ENCODE results near the gene RPL39L.

The RPL39L gene

DNA sequence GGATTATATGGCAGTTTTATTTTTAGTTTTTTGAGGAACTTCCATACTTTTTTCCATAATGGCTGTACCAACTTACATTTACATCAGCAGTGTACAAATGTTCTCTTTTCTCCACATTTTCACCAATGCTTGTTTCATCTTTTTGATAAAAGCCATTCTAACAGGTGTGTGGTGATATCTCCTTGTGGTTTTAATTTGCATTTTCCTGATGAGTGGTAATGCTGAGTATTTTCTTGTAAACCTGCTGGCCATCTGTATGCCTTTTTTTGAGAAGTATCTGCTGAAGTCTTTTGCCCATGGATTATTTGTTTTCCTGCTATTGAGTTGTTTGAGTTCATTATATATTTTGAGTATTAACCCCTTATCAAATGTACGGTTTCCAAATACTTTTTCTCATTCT lies 50.6 kb downstream of the RPL39L start:
- DNase-seq: no peak

GRCh38 chr3:187086831-187087230 lies 52.5 kb downstream of the RPL39L start:
- no peak for DNase-seq

GRCh38 chr3:187085933-187086332 lies 53.4 kb downstream of the RPL39L start:
- no peak for DNase-seq

DNA sequence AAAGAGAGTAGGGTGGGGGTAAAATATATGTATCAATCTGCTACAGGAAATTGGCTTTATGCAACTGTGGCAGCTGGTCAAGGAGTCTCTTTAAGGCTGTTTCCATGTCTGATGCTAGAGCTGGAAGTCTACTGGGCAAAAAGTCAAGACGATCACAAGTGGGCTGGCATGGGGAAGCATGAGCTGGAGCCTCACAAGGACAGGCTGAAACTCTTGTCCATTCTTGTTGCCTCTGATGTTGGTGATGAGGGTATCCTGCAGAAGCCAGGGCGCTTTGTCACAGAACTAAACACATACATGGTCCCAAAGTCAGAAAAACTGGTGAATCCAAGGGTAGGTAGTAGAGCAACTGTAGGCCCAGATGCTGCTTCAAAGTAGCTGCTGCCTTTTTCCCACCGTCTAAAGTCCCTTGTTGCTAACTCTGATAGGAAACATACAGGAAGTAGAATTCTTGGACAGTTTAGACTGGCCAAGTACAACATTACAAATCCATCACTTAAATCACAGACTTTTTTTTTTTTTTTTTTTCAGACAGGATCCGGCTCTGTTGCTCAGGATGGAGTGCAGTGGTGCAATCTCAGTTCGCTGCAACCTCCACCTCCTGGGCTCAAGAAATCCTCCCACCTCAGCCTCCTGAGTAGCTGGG lies 54.2 kb downstream of the RPL39L start:
- DNase-seq: no peak

- DNase-seq: no peak
Measured at GRCh38 chr3:187084580-187084979, 54.7 kb downstream of the RPL39L start.

DNA sequence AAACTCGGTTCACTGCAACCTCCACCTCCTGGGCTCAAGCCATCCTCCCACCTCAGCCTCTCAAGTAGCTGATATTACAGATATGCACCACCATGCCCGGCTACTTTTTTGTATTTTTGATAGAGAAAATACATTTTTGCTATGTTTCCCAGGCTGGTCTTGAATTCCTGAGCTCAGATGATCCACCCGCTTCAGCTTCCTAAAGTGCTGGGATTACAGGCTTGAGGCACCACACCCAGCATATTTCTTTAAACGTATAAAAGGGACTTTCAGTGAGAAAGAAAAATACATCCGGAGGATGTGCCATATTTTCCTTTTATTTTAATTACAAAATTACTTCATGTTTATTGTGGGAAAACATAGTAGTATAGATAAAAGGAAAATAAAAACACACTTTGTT lies 55.2 kb downstream of the RPL39L start:
- no peak for DNase-seq

DNA sequence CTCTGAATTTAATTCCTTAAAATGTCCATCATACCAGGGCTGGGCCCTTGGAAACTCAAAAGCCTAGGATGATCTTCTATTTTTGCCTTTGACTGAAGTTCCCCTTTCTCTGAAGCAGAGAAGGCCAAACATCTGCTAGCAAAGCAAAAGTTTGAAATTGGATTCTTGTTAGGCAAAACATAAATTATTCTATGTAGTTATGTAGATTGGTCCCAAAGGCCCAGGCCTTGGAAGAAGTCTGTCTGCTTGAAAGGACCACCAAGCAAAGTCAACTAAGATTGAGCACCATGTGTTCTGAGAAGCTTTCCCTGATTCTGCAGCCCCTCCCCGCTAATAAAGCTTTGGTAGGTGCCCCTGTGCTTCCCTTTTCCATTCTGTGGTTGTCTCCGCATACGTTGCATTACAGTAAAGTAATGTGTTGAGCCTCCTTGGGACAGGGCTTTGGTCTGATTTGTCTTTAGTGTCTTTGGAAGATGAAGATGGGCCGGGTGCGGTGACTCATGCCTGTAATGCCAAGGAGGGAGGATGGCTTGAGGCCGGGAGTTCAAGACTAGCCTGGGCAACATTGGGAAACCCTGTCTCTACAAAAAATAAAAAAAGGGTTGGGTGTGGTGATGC lies 56.4 kb downstream of the RPL39L start:
- DNase-seq: no peak

DNA sequence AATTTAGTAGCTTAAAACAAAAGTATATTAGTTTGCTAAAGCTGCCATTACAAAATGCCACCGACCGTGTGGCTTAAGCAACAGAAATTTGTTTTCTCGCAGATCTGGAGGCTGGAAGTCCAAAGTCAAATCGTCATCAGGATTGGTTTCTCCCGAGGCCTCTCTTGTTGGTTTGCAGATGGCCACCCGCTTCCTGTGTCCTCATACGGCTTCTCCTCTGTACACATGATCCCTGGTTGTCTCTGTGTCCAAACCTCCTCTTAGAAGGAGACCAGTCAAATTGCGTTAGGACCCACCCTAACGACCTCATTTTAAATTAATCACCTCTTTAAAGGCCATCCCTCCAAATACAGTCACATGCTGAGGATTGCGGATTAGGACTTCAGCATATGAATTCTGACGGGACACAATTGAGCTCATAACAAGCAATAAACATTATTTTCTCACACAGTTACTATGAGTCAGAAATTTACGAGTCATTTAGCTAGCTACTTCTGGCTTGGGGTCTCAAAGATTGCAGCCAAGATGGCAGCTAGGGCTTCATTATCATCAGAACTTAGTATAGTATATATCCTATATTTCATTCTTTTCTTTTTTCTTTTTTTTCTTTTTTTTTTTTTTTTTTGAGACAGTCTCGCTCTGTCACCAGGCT lies 58.4 kb downstream of the RPL39L start:
- no peak for DNase-seq

DNA sequence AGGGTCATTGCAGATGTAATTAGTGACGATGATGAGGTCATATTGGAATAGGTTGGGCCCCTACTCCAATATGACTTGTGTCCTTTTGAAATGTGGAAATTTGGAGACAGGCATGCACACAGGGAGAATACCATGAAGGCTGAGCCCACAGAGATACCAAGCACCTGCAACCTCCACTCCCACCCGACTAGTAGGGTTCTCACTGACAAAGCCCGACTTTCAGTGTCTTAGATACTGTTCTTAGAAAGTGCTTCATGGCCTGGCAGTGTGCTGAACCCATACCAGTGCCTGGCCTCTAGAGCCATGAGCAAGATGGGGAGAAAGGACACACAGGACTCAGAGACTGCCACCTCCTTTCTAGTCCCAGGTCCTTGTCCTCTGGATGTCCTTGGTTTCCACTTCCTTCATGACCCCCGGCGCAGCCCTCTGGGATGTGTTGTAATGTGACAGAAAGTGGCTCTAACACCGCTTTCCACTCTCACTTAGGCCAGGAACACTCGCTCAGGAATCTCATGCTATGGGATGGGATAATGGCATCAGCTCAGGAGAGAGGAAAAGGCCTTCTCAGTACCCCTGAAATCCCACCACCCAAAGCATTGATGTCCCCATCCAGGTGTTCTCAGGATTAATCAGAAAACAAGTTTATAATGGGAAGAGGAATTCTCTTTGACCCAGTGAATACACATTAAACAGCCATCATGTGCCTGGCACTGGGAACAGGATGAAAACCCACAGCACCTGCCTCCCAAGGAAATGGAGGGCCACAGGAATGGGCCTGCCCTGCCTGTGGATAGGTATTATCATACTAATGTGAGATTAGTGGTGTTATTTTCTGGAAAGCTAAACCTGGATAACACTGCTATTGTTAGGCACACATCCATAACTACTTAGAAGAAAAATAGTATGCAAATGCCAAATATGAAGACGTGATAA lies 59.9 kb downstream of the RPL39L start:
- DNase-seq: no peak

- no peak for DNase-seq
Measured at GRCh38 chr3:187077537-187077936, 61.8 kb downstream of the RPL39L start.

DNA sequence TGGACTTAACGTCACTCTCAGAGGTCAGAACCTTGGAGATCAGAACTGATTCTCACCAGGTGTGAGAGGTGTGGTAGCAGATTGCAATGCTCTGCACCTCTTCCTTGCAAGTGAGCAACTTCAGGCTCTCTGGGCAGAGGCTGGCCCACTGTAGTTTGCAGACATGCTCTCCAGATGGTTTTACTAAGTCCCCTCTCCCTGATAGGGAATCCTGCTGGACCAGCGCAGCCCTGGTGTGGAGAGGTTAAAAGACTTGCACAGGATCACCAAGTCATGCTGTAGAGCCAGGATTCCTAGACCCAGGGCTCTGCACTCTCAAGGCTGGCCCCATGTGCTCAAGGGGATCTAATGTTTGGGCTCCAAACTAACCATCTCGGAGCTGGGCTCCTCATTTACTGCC lies 62.2 kb downstream of the RPL39L start:
- no peak for DNase-seq

GRCh38 chr3:187076297-187076696 lies 63.0 kb downstream of the RPL39L start:
- DNase-seq: no peak

DNA sequence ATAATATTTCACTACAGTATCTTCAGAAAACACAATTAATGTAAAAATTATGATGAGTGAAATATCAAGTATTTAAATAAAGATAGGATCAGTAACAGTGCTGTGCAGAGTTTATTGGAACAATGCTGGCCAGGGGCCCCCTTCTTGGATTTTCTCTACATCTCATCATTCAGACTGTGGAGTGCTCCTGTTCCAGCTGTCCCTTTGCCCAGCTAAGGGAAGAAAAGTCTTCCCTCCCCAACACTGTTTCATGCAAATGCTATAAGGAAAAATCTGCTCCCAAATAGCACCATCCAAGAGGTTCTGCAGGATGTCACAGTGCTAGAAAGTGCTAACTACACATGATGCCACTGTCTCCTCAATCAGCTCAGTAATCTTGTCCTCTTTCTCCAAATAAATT lies 64.5 kb downstream of the RPL39L start:
- no peak for DNase-seq

DNA sequence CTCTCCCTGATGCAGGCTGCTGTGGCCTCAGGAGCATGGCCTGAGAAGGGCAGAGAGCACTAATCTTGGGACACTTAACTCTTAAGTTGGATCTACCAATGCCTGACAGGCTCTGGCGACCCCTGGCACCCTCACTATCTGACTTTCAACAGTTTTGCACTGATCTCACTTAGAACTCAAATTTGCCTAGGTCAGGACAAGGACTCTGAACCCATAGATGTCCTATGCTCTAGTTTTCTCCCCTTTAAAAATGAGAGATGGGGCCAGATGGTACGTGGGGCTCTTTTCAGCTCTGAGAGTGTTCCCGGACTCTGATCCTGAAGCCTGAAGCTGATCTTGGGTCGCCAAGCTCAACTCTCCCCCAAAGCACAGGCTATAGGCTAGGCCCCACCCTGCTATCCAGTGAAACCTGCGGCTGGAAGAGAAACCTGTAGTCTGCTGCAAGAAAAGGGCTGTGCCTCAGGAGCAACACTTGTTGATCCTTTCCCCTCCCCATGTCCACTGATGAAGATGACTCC lies 65.7 kb downstream of the RPL39L start:
- no peak for DNase-seq

DNA sequence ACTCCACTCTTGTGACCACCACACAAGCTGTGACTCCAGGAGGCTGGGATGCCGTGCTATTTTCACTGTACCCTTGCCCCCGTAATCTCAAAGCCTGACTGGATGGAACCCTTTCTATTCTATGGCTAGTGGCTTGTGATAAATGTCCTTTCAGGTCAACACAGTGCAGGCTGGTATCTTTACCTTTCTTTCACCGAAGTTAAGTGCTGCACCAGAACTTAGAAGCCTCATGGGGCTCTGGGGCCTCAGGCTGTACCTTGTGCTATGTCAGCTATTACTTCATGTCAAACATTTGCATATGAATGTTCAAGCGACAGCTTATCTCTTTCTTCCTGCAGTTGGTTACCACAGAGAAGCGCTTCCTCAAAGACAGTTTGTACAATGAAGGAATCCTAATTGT lies 66.8 kb downstream of the RPL39L start:
- DNase-seq: no peak

- no peak for DNase-seq
Measured at GRCh38 chr3:187072102-187072501, 67.2 kb downstream of the RPL39L start.
